ENCODE measurements around the gene RIMS3. TPM values are rescaled to one million over a fixed set of nuclear protein-coding genes. Genes with fewer than 3 reads are reported as not detected.
"Not testable (repeated sequence)": the region's sequence is repeated elsewhere in the genome, so short reads cannot be mapped to it uniquely, and the experiment has no call there.

Gene RIMS3
- total RNA-seq, 1 donor from 2014 or later: 17.2 TPM

GRCh38 chr1:40582116-40582515, 83.4 kb downstream of the RIMS3 start:
- H3K4me1 ChIP-seq: no peaks in the 10 kb centered on the region
- Mint-ChIP-seq H3K4me3 (no peak overlapping the region), H3K27me3 (ENCODE audit: insufficient read depth, low read depth) (peaks cover 7% of the 10 kb centered on the region), H3K36me3 (no peaks in the 10 kb centered on the region), H3K9me3 (peaks cover 5% of the 10 kb centered on the region), H3K4me1 (no peaks in the 10 kb centered on the region), H3K27ac (no peak overlapping the region)
- H3K4me3 ChIP-seq: no peak overlapping the region
- no peak for DNase-seq (ENCODE audit: low spot score)
- H3K9ac ChIP-seq: no peak overlapping the region
- no peaks in the 10 kb centered on the region for H3K36me3 ChIP-seq
- no peaks in the 10 kb centered on the region for H3K27me3 ChIP-seq
- H3K9me3 ChIP-seq (ENCODE audit: low read depth): no peaks in the 10 kb centered on the region
- H2AFZ ChIP-seq (replicated peaks): no peak overlapping the region
- no peaks in the 10 kb centered on the region for H4K20me1 ChIP-seq (ENCODE audit: low read depth)
- H3F3A ChIP-seq (ENCODE audit: low read depth): no peaks in the 10 kb centered on the region
- no peaks in the 10 kb centered on the region for H3K79me2 ChIP-seq (ENCODE audit: low read depth)
- TF ChIP-seq EZH2phosphoT487 (IDR thresholded peaks at IDR 0.05) (no peak), CTCF (IDR thresholded peaks at IDR 0.05) (no peak), EZH2 (IDR thresholded peaks at IDR 0.05) (no peak)
- H3K27ac ChIP-seq: no peak overlapping the region
- H3K4me2 ChIP-seq: no peak overlapping the region

- Mint-ChIP-seq H3K4me3 (no peak overlapping the region), H3K27ac (no peak overlapping the region), H3K4me1 (no peaks in the 10 kb centered on the region), H3K27me3 (ENCODE audit: insufficient read depth, low read depth) (peaks cover 7% of the 10 kb centered on the region), H3K36me3 (no peaks in the 10 kb centered on the region), H3K9me3 (peaks cover 8% of the 10 kb centered on the region)
- no peaks in the 10 kb centered on the region for H3K27me3 ChIP-seq
- no peak overlapping the region for H3K27ac ChIP-seq
- H3K9ac ChIP-seq: no peak overlapping the region
- H3K4me1 ChIP-seq: no peaks in the 10 kb centered on the region
- H3K36me3 ChIP-seq: no peaks in the 10 kb centered on the region
- H3K9me3 ChIP-seq (ENCODE audit: low read depth): no peaks in the 10 kb centered on the region
- no peaks in the 10 kb centered on the region for H3F3A ChIP-seq (ENCODE audit: low read depth)
- no peak overlapping the region for H3K4me2 ChIP-seq
- H2AFZ ChIP-seq (replicated peaks): no peak overlapping the region
- H4K20me1 ChIP-seq (ENCODE audit: low read depth): no peaks in the 10 kb centered on the region
- TF ChIP-seq EZH2phosphoT487 (IDR thresholded peaks at IDR 0.05) (no peak), EZH2 (IDR thresholded peaks at IDR 0.05) (no peak), CTCF (IDR thresholded peaks at IDR 0.05) (no peak)
- DNase-seq (ENCODE audit: low spot score): no peak
- no peaks in the 10 kb centered on the region for H3K79me2 ChIP-seq (ENCODE audit: low read depth)
- no peak overlapping the region for H3K4me3 ChIP-seq
Observed at GRCh38 chr1:40575336-40575735, 90.1 kb downstream of the RIMS3 start.

DNA sequence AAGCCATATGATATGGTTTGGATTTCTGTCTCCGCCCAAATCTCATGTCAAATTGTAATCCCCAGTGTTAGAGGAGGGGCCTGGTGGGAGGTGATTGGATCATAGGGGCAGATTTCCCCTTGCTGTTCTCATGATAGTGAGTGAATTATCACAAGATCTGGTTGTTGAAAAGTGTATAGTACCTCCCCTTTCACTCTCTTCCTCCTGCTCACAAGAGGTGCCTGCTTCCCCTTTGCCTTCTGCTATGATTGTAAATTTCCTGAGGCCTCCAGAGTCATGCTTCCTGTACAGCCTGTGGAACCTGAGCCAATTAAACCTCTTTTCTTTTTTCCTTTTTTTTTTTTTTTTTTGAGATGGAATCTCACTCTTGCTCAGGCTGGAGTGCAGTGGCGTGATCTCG, 90.7 kb downstream of the RIMS3 start:
- H3F3A ChIP-seq (ENCODE audit: low read depth); H3K27me3 Mint-ChIP-seq (ENCODE audit: insufficient read depth, low read depth); H3K4me1 Mint-ChIP-seq: not testable (repeated sequence)

More for the DNA sequence above, 90.7 kb downstream of the RIMS3 start:
- H3K4me2 ChIP-seq; H3K4me3 Mint-ChIP-seq; H3K4me1 ChIP-seq; H3K79me2 ChIP-seq (ENCODE audit: low read depth); H3K9ac ChIP-seq; H3K36me3 Mint-ChIP-seq; H3K4me3 ChIP-seq; H3K9me3 ChIP-seq (ENCODE audit: low read depth); H3K27ac Mint-ChIP-seq; H3K9me3 Mint-ChIP-seq; H3K27ac ChIP-seq; H3K27me3 ChIP-seq; DNase-seq (ENCODE audit: low spot score); H3K36me3 ChIP-seq; H2AFZ ChIP-seq (replicated peaks); H4K20me1 ChIP-seq (ENCODE audit: low read depth): not testable (repeated sequence)

Other genes with a start within 250 kb of the RIMS3 start
- gene ZFP69B, start 215.2 kb downstream of the RIMS3 start, total RNA-seq (ENCODE audit: low replicate concordance): 11.0 and 17.1 TPM in 2 replicates
- 6.0 and 8.9 TPM in 2 replicates for gene ZFP69, start 188.4 kb downstream of the RIMS3 start, total RNA-seq (ENCODE audit: low replicate concordance)
- 11.9 and 12.6 TPM in 2 replicates for gene EXO5, start 156.9 kb downstream of the RIMS3 start, total RNA-seq (ENCODE audit: low replicate concordance)
- gene ZNF684, start 134.0 kb downstream of the RIMS3 start, total RNA-seq (ENCODE audit: low replicate concordance): 5.8 and 7.6 TPM in 2 replicates
- 38.0 and 61.3 TPM in 2 replicates for gene NFYC, start 26.0 kb upstream of the RIMS3 start, total RNA-seq (ENCODE audit: low replicate concordance)
- 0.87 TPM in 1 of 2 replicates, not detected in the other for gene KCNQ4, start 118.1 kb upstream of the RIMS3 start, total RNA-seq (ENCODE audit: low replicate concordance)
- 0.77 and 12.8 TPM in 2 replicates for gene CITED4, start 196.7 kb upstream of the RIMS3 start, total RNA-seq (ENCODE audit: low replicate concordance)